T-helper 9 cell (primary cell): ENCODE results near the gene ACAD8.
"Not testable (repeated sequence)": the region's sequence is repeated elsewhere in the genome, so short reads cannot be mapped to it uniquely, and the experiment has no call there.

Experiments used
- DNase-seq: peaks from one replicate; pipeline ENCODE4 v3.0.0-alpha.2; 2020

The ACAD8 gene

DNA sequence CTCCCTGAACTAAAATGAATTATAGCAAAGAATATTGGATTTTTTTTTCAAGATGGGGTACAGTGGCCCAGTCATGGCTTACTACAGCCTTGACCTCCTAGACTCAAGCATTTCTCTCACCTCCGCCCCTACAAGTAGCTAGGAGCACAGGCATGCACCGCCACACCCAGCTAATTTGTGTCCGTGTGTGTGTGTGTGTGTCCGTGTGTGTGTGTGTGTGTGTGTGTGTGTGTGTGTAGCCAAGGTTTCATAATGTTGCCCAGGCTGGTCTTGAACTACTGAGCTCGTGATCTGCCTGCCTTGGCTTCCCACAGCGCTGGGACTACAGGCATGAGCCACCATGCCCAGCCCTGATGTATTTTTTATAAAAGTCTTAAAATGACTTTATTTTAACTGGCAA is 12.8 kb upstream of the ACAD8 start:
- no peak for DNase-seq

DNA sequence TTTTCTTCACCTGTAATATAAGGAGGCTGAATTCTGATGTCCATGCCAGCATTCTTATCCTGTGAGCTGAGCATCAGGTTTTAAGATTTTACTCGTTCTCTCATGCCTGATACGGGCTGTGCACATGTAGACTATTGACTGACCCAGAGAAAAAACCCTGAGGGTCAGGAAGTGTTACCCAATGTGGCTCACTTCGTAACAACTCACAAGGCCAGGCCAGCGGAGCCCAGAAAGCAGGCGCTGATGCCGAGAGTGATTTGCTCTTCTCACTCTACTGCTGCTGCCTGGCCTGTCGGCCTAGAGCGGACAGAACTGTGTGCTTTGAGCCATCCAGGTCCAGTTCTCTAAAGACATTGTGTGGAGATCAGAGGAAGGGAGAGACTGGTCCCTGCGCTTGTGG is 11.0 kb upstream of the ACAD8 start:
- DNase-seq, result no peak

- DNase-seq, result no peak
Observed at GRCh38 chr11:134243913-134244312, 9.5 kb upstream of the ACAD8 start.

- DNase-seq, result no peak
Observed at GRCh38 chr11:134244593-134244992, 8.8 kb upstream of the ACAD8 start.

GRCh38 chr11:134245434-134245833 is 7.9 kb upstream of the ACAD8 start:
- DNase-seq, result no peak

GRCh38 chr11:134246100-134246499 is 7.3 kb upstream of the ACAD8 start:
- DNase-seq, result no peak

- no peak for DNase-seq
Observed at GRCh38 chr11:134246678-134247077, 6.7 kb upstream of the ACAD8 start.

GRCh38 chr11:134248910-134249480 is 4.4 kb upstream of the ACAD8 start:
- DNase-seq, result no peak

GRCh38 chr11:134250246-134250645 is 3.1 kb upstream of the ACAD8 start:
- DNase-seq, result no peak

GRCh38 chr11:134250675-134251074 is 2.7 kb upstream of the ACAD8 start:
- DNase-seq, result no peak

- DNase-seq, result no peak
Observed at GRCh38 chr11:134252346-134253187, 801 bp upstream of the ACAD8 start.

DNA sequence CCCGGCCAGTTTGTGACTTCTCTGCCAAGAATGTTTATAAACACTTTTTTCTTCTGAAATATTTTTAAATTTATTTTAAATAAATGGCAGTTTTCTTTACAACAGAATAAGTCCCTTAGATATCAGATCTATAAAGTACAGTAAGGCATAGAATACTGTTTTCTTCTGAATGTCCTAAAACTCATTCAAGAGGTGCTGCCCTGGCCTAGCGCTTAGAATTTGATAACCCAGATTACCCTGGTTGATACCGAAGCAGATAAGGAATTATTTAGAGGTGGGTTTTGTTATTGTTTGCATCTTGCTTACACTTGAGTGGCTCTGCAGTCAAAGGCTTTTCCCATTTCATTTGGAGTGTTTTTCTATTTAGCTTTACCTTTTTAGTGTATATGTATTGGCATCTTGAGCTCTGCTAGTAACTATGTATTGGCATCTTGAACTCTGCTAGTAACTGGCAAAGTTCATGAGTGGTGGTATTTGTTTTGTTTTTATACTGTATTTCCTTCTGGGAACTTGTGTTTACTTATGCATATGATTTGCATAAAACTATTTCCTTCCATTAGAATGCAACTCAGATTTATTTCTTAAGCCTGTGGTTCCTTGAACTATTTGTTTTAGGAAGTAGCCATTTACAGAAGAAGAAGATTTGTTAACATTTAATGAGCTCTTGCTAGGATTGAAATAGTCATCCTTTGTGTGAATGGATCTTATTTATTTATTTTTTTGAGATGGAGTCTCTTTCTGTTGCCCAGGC is 1.2 kb downstream of the ACAD8 start:
- DNase-seq, result no peak

GRCh38 chr11:134255184-134255561 is 1.8 kb downstream of the ACAD8 start:
- DNase-seq, result not testable (repeated sequence)

GRCh38 chr11:134257101-134257500 is 3.7 kb downstream of the ACAD8 start:
- no peak for DNase-seq

- DNase-seq, result no peak
Observed at GRCh38 chr11:134258577-134258976, 5.2 kb downstream of the ACAD8 start.

DNA sequence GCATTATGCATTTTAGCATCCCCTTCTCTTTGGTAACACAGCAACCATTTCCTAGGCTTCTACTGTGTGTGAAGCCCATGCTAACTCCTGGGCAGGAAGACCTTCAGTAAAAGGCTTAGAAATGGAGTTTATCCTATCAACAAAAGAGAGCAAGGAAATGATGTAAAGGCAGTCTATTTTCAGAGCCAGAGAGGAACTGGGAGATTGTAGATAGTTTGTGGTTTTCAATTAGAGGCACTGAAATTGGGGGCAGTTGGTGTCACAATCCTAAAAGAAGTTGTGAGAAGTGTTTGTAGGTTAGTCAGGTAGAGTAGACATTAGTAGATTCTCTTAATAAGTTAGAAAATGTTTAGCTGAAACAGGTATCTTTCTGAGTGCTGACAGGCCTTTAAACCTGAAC is 7.1 kb downstream of the ACAD8 start:
- no peak for DNase-seq

DNA sequence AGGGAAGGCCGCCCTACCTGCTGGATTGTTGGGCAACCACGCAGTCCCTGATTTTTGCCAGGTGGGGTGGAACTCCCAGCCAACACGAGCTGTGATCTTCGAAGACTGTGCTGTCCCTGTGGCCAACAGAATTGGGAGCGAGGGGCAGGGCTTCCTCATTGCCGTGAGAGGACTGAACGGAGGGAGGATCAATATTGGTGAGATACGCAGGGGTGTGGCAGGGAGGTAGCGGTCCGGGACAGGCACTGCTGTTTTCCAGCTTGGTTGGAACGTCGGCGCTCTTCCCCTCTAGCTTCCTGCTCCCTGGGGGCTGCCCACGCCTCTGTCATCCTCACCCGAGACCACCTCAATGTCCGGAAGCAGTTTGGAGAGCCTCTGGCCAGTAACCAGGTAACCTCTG is 7.6 kb downstream of the ACAD8 start:
- DNase-seq, result no peak

- DNase-seq, result no peak
Observed at GRCh38 chr11:134261626-134262488, 8.5 kb downstream of the ACAD8 start.

DNA sequence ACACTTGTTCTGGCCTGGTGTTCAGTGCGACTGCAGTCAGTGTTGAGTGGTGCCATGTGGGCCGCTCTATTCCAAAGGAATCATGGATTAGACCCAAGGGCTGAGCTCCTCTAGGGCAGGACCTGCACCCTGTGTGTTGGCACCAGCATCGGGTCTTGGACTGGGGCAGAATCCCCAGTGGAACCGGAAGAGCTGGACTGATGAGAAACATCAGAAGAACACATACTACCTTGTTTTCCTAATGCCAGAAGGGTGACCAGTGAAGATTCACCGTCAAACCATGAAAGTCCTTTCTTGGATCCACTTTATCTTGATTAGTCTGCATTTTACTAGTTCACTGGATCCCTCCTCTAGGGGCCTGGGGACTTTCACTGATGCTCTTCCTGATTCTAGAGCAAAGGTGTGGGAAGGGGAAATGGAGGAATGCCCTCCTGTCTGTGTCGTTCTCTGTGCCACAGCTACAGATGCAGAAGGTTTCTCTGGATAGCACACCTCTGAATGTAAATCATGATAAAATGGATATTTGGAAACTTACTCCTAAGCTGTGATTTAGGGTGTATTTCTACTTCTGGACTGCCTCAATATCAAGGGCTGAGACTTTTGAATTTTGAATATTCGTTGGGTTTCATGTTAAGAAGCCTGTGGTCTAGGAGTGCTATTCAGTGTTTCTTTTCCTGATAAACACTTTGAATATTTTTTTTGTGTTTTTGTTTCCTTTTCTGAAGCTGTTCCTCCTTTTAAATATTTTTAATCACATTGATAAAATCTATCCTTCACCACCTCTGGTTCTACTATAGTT is 11.8 kb downstream of the ACAD8 start:
- no peak for DNase-seq

DNA sequence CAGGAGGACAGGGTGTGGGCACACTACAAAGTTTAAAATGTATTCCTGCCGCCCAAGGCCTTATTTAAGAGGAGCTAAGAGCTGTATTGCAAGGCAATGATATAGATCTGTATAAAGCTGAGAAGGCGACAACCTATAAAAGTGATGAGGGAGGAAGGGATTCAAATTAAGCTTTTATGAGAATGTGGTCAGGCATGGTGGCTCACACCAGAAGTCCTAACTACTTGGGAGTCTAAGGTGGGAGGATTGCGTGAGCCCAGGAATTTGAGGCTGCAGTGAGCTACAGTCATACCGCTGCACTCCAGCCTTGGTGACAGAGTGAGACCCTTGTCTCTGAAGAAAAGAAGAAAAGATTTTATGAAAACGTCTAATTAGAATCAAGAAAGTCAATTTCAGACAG is 13.1 kb downstream of the ACAD8 start:
- no peak for DNase-seq

- no peak for DNase-seq
Observed at GRCh38 chr11:134266841-134267251, 13.5 kb downstream of the ACAD8 start.

DNA sequence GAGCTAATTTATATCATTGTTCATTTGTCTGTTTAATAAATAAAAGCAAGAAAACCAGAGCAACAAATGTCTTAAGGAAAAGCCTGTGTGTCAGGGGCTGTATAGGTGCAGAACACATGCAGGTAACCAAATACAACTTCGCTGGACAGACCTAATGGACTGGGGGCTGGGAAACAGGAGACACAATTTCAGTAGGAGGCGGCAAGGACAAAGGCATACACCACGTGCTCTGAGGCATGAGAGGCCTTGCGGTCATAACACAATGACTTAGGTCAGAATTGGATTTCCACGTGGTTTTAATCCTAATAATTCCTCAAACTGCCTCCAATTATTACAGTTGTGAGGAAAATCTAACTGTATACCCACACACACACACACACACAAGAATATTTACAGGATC is 14.1 kb downstream of the ACAD8 start:
- DNase-seq, result no peak
